ENCODE measurements around the gene IGFBP5.

Gene IGFBP5

DNA sequence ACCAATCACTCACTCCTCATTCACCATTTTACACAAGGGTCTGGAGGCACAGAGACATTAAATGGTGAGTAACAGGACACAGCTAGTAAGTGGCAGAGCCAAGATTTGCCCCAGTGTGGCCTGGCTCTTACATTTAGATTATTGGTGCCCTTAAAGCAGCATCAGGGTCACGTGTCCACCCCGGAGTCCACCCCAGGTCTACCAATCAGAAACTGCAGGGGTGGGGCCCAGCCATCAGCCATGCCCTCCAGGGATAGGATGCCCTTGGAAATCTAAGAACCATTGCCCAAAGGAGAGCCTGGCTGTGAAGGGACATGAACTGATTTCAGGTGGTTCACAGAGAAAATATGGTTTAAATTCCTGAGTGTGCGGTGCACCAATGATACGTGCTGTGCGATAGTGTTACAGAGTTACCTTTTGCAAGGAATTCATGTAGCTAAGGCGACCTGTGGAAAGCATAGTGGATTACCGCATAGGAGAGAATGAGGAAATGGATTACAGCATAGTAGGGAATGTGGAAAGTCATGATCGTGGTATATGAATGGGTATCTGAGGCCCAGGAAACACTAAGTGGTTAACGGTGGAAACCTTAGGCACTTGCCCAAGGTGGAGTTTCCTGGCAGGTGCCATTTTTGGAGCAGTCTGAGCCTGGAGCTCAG is 17.8 kb downstream of the IGFBP5 start:
- no CpG with 5 or more reads among the region's 9 CpGs for WGBS, 2 donors (ENCODE audit: extremely low coverage in 2 of 2, insufficient read length in 2 of 2, insufficient replicate concordance in 1 of 2)
- no peak overlapping the region for H4K91ac ChIP-seq (ENCODE audit: low read depth, low read length, poor library complexity)

DNA sequence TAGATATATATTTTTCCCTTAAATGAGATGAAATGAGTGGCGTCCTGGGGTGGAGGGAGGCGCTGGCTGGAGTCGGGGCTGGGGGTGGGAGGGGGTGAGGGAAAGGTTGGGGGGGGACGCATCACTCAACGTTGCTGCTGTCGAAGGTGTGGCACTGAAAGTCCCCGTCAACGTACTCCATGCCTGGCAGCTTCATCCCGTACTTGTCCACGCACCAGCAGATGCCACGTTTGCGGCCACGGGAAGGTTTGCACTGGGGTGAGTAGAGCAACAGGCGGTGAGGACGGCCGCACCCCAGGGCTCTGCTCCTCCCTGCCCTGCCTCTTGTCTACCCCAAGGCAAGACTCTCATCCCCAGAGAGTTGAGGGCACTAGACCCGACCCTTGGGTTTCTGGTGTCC is 18.7 kb downstream of the IGFBP5 start:
- Histone ChIP-seq H2AK5ac (ENCODE audit: low read depth, low read length) (no peak overlapping the region), H2BK120ac (ENCODE audit: low read depth, low read length) (no peak overlapping the region), H3K4me3 (ENCODE audit: low read length in 2 of 2) (no peak overlapping the region), H4K91ac (ENCODE audit: low read depth, low read length, poor library complexity) (no peak overlapping the region), H3K4me1 (ENCODE audit: control insufficient read depth in 2 of 2, insufficient read depth in 1 of 2, low read depth in 1 of 2, low read length in 2 of 2) (peaks cover 4% of the 10 kb centered on the region in 2 donors), H3K79me1 (ENCODE audit: low read depth, low read length) (peaks cover 10% of the 10 kb centered on the region), H3K4me2 (ENCODE audit: insufficient read depth, low read length, poor library complexity, severe bottlenecking) (no peak overlapping the region), H2AFZ (ENCODE audit: low read length) (no peak overlapping the region), H3K14ac (ENCODE audit: low read length) (no peak overlapping the region), H3K18ac (ENCODE audit: low read length) (peak overlapping the region; percentile 15), H3K4ac (ENCODE audit: low read length) (no peak overlapping the region), H3K23ac (ENCODE audit: low read depth, low read length, poor library complexity) (no peak overlapping the region), H4K8ac (ENCODE audit: low read depth, low read length) (no peak overlapping the region), H2BK5ac (ENCODE audit: low read length) (no peak overlapping the region), H2BK12ac (ENCODE audit: low read length) (no peak overlapping the region), H3K27me3 (ENCODE audit: control insufficient read depth in 3 of 3, insufficient read depth in 3 of 3, low read depth in 1 of 3, low read length in 3 of 3) (no peaks in the 10 kb centered on the region), H3K9me3 (replicated peaks in 1 of 2; ENCODE audit: control insufficient read depth in 2 of 2, insufficient read depth in 1 of 2, low read depth in 1 of 2, low read length in 2 of 2) (no peaks in the 10 kb centered on the region), H3K9ac (ENCODE audit: low read depth, low read length, poor library complexity) (no peak overlapping the region), H3K36me3 (replicated peaks in 1 of 2; ENCODE audit: control insufficient read depth in 2 of 2, insufficient read depth in 2 of 2, low read length in 2 of 2) (peaks cover 77 to 90% of the 10 kb centered on the region in 2 donors), H3K27ac (replicated peaks; ENCODE audit: low read length) (no peak overlapping the region), H2BK15ac (ENCODE audit: low read length) (no peak overlapping the region)
- no CpG with 5 or more reads among the region's 17 CpGs for WGBS, 2 donors (ENCODE audit: extremely low coverage in 2 of 2, insufficient read length in 2 of 2, insufficient replicate concordance in 1 of 2)
- no peak for DNase-seq (ENCODE audit: low spot score)

More for the DNA sequence above, 17.8 kb downstream of the IGFBP5 start:
- Histone ChIP-seq H3K9me3 (replicated peaks in 1 of 2; ENCODE audit: control insufficient read depth in 2 of 2, insufficient read depth in 1 of 2, low read depth in 1 of 2, low read length in 2 of 2) (no peaks in the 10 kb centered on the region), H3K4me1 (ENCODE audit: control insufficient read depth in 2 of 2, insufficient read depth in 1 of 2, low read depth in 1 of 2, low read length in 2 of 2) (peaks cover 5 to 6% of the 10 kb centered on the region in 2 donors), H2BK12ac (ENCODE audit: low read length) (no peak overlapping the region), H2AK5ac (ENCODE audit: low read depth, low read length) (no peak overlapping the region), H3K14ac (ENCODE audit: low read length) (no peak overlapping the region), H3K27ac (replicated peaks; ENCODE audit: low read length) (no peak overlapping the region), H3K36me3 (replicated peaks in 1 of 2; ENCODE audit: control insufficient read depth in 2 of 2, insufficient read depth in 2 of 2, low read length in 2 of 2) (peaks cover 80 to 95% of the 10 kb centered on the region in 2 donors), H2AFZ (ENCODE audit: low read length) (no peak overlapping the region), H4K8ac (ENCODE audit: low read depth, low read length) (no peak overlapping the region), H3K79me1 (ENCODE audit: low read depth, low read length) (peaks cover 10% of the 10 kb centered on the region), H3K9ac (ENCODE audit: low read depth, low read length, poor library complexity) (no peak overlapping the region), H3K4me2 (ENCODE audit: insufficient read depth, low read length, poor library complexity, severe bottlenecking) (no peak overlapping the region), H3K23ac (ENCODE audit: low read depth, low read length, poor library complexity) (no peak overlapping the region), H2BK5ac (ENCODE audit: low read length) (peak overlapping the region; percentile 10), H2BK120ac (ENCODE audit: low read depth, low read length) (no peak overlapping the region), H3K4me3 (ENCODE audit: low read length in 2 of 2) (no peak overlapping the region), H3K4ac (ENCODE audit: low read length) (no peak overlapping the region), H3K18ac (ENCODE audit: low read length) (no peak overlapping the region), H3K27me3 (ENCODE audit: control insufficient read depth in 3 of 3, insufficient read depth in 3 of 3, low read depth in 1 of 3, low read length in 3 of 3) (no peaks in the 10 kb centered on the region), H2BK15ac (ENCODE audit: low read length) (no peak overlapping the region)
- no peak for DNase-seq (ENCODE audit: low spot score)

DNA sequence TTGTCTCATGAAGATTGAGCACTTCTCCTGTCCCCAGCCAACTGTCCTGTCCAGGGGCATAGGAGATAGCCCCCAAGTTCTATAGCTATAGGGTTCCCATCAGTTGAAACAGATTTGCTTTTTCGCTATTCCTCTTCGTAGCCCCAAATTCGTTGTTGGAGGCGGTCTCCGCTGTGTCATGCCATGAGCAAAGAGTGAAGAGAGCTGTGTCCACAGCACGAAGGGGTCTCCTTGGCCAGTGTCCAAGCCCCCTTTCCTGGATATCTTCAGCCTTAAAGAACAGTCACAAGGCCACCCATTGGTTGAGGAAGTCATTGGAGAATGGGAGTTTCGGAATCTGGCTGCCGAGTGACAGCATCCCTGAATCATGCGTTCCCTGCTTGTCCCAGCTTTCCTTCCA is 21.0 kb downstream of the IGFBP5 start:
- Histone ChIP-seq H3K27ac (replicated peaks; ENCODE audit: low read length) (no peak overlapping the region), H2AK5ac (ENCODE audit: low read depth, low read length) (no peak overlapping the region), H3K9me3 (replicated peaks in 1 of 2; ENCODE audit: control insufficient read depth in 2 of 2, insufficient read depth in 1 of 2, low read depth in 1 of 2, low read length in 2 of 2) (no peaks in the 10 kb centered on the region), H3K79me1 (ENCODE audit: low read depth, low read length) (peaks cover 6% of the 10 kb centered on the region), H2BK12ac (ENCODE audit: low read length) (no peak overlapping the region), H3K14ac (ENCODE audit: low read length) (no peak overlapping the region), H3K4me1 (ENCODE audit: control insufficient read depth in 2 of 2, insufficient read depth in 1 of 2, low read depth in 1 of 2, low read length in 2 of 2) (no peaks in the 10 kb centered on the region), H2BK5ac (ENCODE audit: low read length) (no peak overlapping the region), H4K91ac (ENCODE audit: low read depth, low read length, poor library complexity) (no peak overlapping the region), H2AFZ (ENCODE audit: low read length) (no peak overlapping the region), H4K8ac (ENCODE audit: low read depth, low read length) (no peak overlapping the region), H3K36me3 (replicated peaks in 1 of 2; ENCODE audit: control insufficient read depth in 2 of 2, insufficient read depth in 2 of 2, low read length in 2 of 2) (peaks cover 57 to 68% of the 10 kb centered on the region in 2 donors), H3K18ac (ENCODE audit: low read length) (no peak overlapping the region), H3K4me3 (ENCODE audit: low read length in 2 of 2) (no peak overlapping the region), H3K23ac (ENCODE audit: low read depth, low read length, poor library complexity) (no peak overlapping the region), H2BK120ac (ENCODE audit: low read depth, low read length) (no peak overlapping the region), H3K4me2 (ENCODE audit: insufficient read depth, low read length, poor library complexity, severe bottlenecking) (no peak overlapping the region), H2BK15ac (ENCODE audit: low read length) (no peak overlapping the region), H3K9ac (ENCODE audit: low read depth, low read length, poor library complexity) (peak overlapping the region; percentile 7), H3K27me3 (ENCODE audit: control insufficient read depth in 3 of 3, insufficient read depth in 3 of 3, low read depth in 1 of 3, low read length in 3 of 3) (no peaks in the 10 kb centered on the region), H3K4ac (ENCODE audit: low read length) (no peak overlapping the region)
- DNase-seq (ENCODE audit: low spot score) = no peak
- no CpG with 5 or more reads among the region's 9 CpGs for WGBS, 2 donors (ENCODE audit: extremely low coverage in 2 of 2, insufficient read length in 2 of 2, insufficient replicate concordance in 1 of 2)

DNA sequence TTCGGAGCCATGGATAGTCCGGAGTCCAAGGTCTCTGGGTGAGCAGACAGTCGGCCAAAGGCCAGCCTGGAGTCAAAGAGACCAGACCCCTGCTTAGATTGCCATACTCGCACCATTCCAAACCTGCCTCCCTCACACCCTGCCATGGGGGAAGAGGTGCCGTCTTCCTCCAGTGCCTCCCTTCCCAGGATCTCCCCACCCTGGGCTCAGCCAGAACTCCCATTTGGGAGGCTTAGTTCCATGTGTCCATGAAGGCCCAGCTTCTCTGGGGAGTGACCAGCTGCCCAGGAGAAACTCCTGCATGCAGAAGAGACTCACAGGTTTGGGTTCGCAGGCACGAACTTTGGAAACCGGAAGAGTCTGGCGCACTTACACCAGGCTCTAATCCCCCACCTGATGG is 21.7 kb downstream of the IGFBP5 start:
- H2BK15ac ChIP-seq (ENCODE audit: low read length) = no peak overlapping the region
- no peaks in the 10 kb centered on the region for H3K27me3 ChIP-seq (ENCODE audit: control insufficient read depth in 3 of 3, insufficient read depth in 3 of 3, low read depth in 1 of 3, low read length in 3 of 3)
- H3K4ac ChIP-seq (ENCODE audit: low read length) = no peak overlapping the region
- DNase-seq (ENCODE audit: low spot score) = no peak
- H3K23ac ChIP-seq (ENCODE audit: low read depth, low read length, poor library complexity) = no peak overlapping the region
- no peak overlapping the region for H2BK12ac ChIP-seq (ENCODE audit: low read length)
- H3K9me3 ChIP-seq (replicated peaks in 1 of 2; ENCODE audit: control insufficient read depth in 2 of 2, insufficient read depth in 1 of 2, low read depth in 1 of 2, low read length in 2 of 2) = no peaks in the 10 kb centered on the region
- H2AFZ ChIP-seq (ENCODE audit: low read length) = no peak overlapping the region
- no peak overlapping the region for H2BK5ac ChIP-seq (ENCODE audit: low read length)
- H2AK5ac ChIP-seq (ENCODE audit: low read depth, low read length) = no peak overlapping the region
- no peaks in the 10 kb centered on the region for H3K4me1 ChIP-seq (ENCODE audit: control insufficient read depth in 2 of 2, insufficient read depth in 1 of 2, low read depth in 1 of 2, low read length in 2 of 2)
- peak overlapping the region; percentile 17 for H3K27ac ChIP-seq (replicated peaks; ENCODE audit: low read length)
- no peak overlapping the region for H3K18ac ChIP-seq (ENCODE audit: low read length)
- H4K91ac ChIP-seq (ENCODE audit: low read depth, low read length, poor library complexity) = no peak overlapping the region
- peaks cover 2% of the 10 kb centered on the region for H3K79me1 ChIP-seq (ENCODE audit: low read depth, low read length)
- H3K14ac ChIP-seq (ENCODE audit: low read length) = no peak overlapping the region
- H3K9ac ChIP-seq (ENCODE audit: low read depth, low read length, poor library complexity) = no peak overlapping the region
- peaks cover 50 to 60% of the 10 kb centered on the region in 2 donors for H3K36me3 ChIP-seq (replicated peaks in 1 of 2; ENCODE audit: control insufficient read depth in 2 of 2, insufficient read depth in 2 of 2, low read length in 2 of 2)
- H3K4me3 ChIP-seq (ENCODE audit: low read length in 2 of 2) = no peak overlapping the region
- no CpG with 5 or more reads among the region's 9 CpGs for WGBS, 2 donors (ENCODE audit: extremely low coverage in 2 of 2, insufficient read length in 2 of 2, insufficient replicate concordance in 1 of 2)
- no peak overlapping the region for H3K4me2 ChIP-seq (ENCODE audit: insufficient read depth, low read length, poor library complexity, severe bottlenecking)
- H2BK120ac ChIP-seq (ENCODE audit: low read depth, low read length) = no peak overlapping the region
- no peak overlapping the region for H4K8ac ChIP-seq (ENCODE audit: low read depth, low read length)
